GM13976 (cell line): ENCODE results near the gene SLC2A13.

Experiments used
- DNase-seq: peaks from one replicate; pipeline ENCODE4 v3.0.0; 2012; ENCODE audit warnings: low spot score
- CTCF ChIP-seq: IDR thresholded peaks from 2 replicates; pipeline ENCODE4 v1.5.1; 2012; ENCODE audit warnings: borderline replicate concordance, mild to moderate bottlenecking; ENCODE audit not compliant: insufficient read depth; ENCODE audit errors: extremely low read depth, missing control alignments, control extremely low read depth
- in situ Hi-C: fragments of 300-500 bp; cut with MboI; formaldehyde crosslinking; loops from one replicate; pipeline ENCODE4 v1.12.0; 2022; ENCODE audit warnings: low sequenced_read_pairs, mixed read lengths, inconsistent platforms; ENCODE audit not compliant: unreplicated experiment

The SLC2A13 gene

GRCh38 chr12:39782026-39782545 lies 323.8 kb downstream of the SLC2A13 start:
- TF ChIP-seq CTCF = no peak
- in situ Hi-C loops = loop anchor here (25.0 kb wide), 1 partner anchor 95 kb away; no protein-coding TSS in a partner anchor
- no peak for DNase-seq

- in situ Hi-C loops = loop anchor here (25.0 kb wide), 1 partner anchor 94 kb away; no protein-coding TSS in a partner anchor
- no peak for TF ChIP-seq CTCF
- DNase-seq = no peak
Observed at GRCh38 chr12:39780913-39781446, 324.9 kb downstream of the SLC2A13 start.

GRCh38 chr12:39780411-39780912 lies 325.4 kb downstream of the SLC2A13 start:
- TF ChIP-seq CTCF = no peak
- DNase-seq = no peak
- in situ Hi-C loops = loop anchor here (25.0 kb wide), 1 partner anchor 93 kb away; no protein-coding TSS in a partner anchor

- DNase-seq = no peak
- in situ Hi-C loops = loop anchor here (25.0 kb wide), 1 partner anchor 93 kb away; no protein-coding TSS in a partner anchor
- TF ChIP-seq CTCF = no peak
Observed at GRCh38 chr12:39779768-39780340, 326.0 kb downstream of the SLC2A13 start.

GRCh38 chr12:39777465-39777864 lies 328.4 kb downstream of the SLC2A13 start:
- in situ Hi-C loops = loop anchor here (25.0 kb wide), 1 partner anchor 90 kb away; no protein-coding TSS in a partner anchor
- no peak for TF ChIP-seq CTCF
- no peak for DNase-seq

GRCh38 chr12:39773266-39773665 lies 332.6 kb downstream of the SLC2A13 start:
- no peak for TF ChIP-seq CTCF
- in situ Hi-C loops = loop anchor here (25.0 kb wide), 1 partner anchor 339 kb away; the partner anchor contains the start of gene SLC2A13
- DNase-seq = no peak
